Keratinocyte (primary cell): ENCODE data around the gene TNIP1. TPM values are rescaled to one million over a fixed set of nuclear protein-coding genes. Genes with fewer than 3 reads are reported as not detected.
A peak's percentile ranks its signal among the peaks of the same experiment; 100 is the strongest.

Experiments used
- DNase-seq: peaks from one replicate; pipeline ENCODE4 v3.0.0-alpha.2; 2011; ENCODE audit warnings: low read depth, missing footprints, low spot score
- FAIRE-seq: peaks from 2 replicates; lab custom pipeline; 2011; peaks lifted over from hg19 to GRCh38; lab: Jason Lieb, UNC
- H2AFZ ChIP-seq: 2 replicates; pipeline ENCODE4 v1.6.0; 2012; ENCODE audit warnings: low read length, control low read depth, inconsistent platforms; ENCODE audit not compliant: control insufficient read depth
- H3K27ac ChIP-seq: 2 replicates; pipeline ENCODE4 v1.5.1; 2011; ENCODE audit warnings: low read length; ENCODE audit not compliant: control insufficient read depth, insufficient read depth
- H3K27me3 ChIP-seq: 3 replicates; pipeline ENCODE4 v1.6.0; 2011; ENCODE audit warnings: low read length; ENCODE audit not compliant: control insufficient read depth, insufficient read depth; ENCODE audit errors: extremely low read depth
- H3K36me3 ChIP-seq, 2 experiments: 2 replicates in 1 of 2; 3 replicates in 1 of 2; pipeline ENCODE4 v1.5.1; 2011; ENCODE audit warnings: low read length in 2 of 2, mild to moderate bottlenecking in 1 of 2; ENCODE audit not compliant: control insufficient read depth in 2 of 2, insufficient read depth in 2 of 2; ENCODE audit errors: extremely low read depth in 1 of 2
- H3K4me1 ChIP-seq: 3 replicates; pipeline ENCODE4 v1.5.1; 2011; ENCODE audit warnings: low read length; ENCODE audit not compliant: control insufficient read depth, insufficient read depth; ENCODE audit errors: extremely low read depth
- H3K4me2 ChIP-seq: 3 replicates; pipeline ENCODE4 v1.6.0; 2011; ENCODE audit warnings: low read depth, low read length; ENCODE audit not compliant: control insufficient read depth, insufficient read depth; ENCODE audit errors: extremely low read depth
- H3K4me3 ChIP-seq, 3 experiments: fragments of 200-600 bp in 1 of 3; sonication (generic) in 1 of 3; 2 replicates in 2 of 3; 3 replicates in 1 of 3; pipeline ENCODE4 v1.5.1; 2011 to 2016; ENCODE audit warnings: low read length in 3 of 3, mild to moderate bottlenecking in 3 of 3, control low read depth in 2 of 3, inconsistent platforms in 1 of 3, low read depth in 1 of 3, mixed read lengths in 1 of 3, mixed run types in 1 of 3, moderate library complexity in 1 of 3; ENCODE audit not compliant: control insufficient read depth in 2 of 3, insufficient read depth in 2 of 3; ENCODE audit errors: extremely low read depth in 1 of 3
- H3K79me2 ChIP-seq: 2 replicates; pipeline ENCODE4 v1.6.0; 2012; ENCODE audit warnings: low read length; ENCODE audit not compliant: control insufficient read depth, insufficient read depth
- H3K9ac ChIP-seq: 3 replicates; pipeline ENCODE4 v1.6.0; 2011; ENCODE audit warnings: low read length; ENCODE audit not compliant: control insufficient read depth, insufficient read depth; ENCODE audit errors: extremely low read depth
- H3K9me1 ChIP-seq: 3 replicates; pipeline ENCODE4 v1.6.0; 2011; ENCODE audit warnings: low read length; ENCODE audit not compliant: control insufficient read depth, insufficient read depth; ENCODE audit errors: extremely low read depth
- H3K9me3 ChIP-seq: 2 replicates; pipeline ENCODE4 v1.5.1; 2012; ENCODE audit warnings: low read depth, low read length; ENCODE audit not compliant: control insufficient read depth
- H4K20me1 ChIP-seq: 3 replicates; pipeline ENCODE4 v1.6.0; 2011; ENCODE audit warnings: low read length; ENCODE audit not compliant: control insufficient read depth, insufficient read depth; ENCODE audit errors: extremely low read depth
- CTCF ChIP-seq, 3 experiments: IDR thresholded peaks in 1 of 3; conservative IDR thresholded peaks in 1 of 3; optimal IDR thresholded peaks in 1 of 3; 2 replicates in 2 of 3; 3 replicates in 1 of 3; pipeline versions ENCODE3 to v1.5.1; 2011; ENCODE audit warnings: low read length in 3 of 3, mild to moderate bottlenecking in 3 of 3, moderate library complexity in 2 of 3, control low read depth in 1 of 3, inconsistent platforms in 1 of 3; ENCODE audit not compliant: insufficient read depth in 2 of 3; ENCODE audit errors: extremely low read depth in 1 of 3
- EZH2 ChIP-seq: IDR thresholded peaks from one replicate; pipeline ENCODE4 v1.6.1; 2012; ENCODE audit warnings: inconsistent platforms, mild to moderate bottlenecking, low read length, moderate library complexity
- dilution Hi-C: fragments of 300-500 bp; cut with MboI; formaldehyde crosslinking; loops from one replicate; pipeline ENCODE4 v1.7.0; 2020; ENCODE audit warnings: low sequenced_read_pairs; ENCODE audit not compliant: extremely low pct_ligation_motif_present
- polyA plus RNA-seq, 5 experiments: library from polyadenylated mRNA; depleted of rRNA in 3 of 5; stranded (reverse) in 3 of 5; stranded (forward) in 1 of 5; unstranded in 1 of 5; fragments of >200 nt; gene quantifications; 1 replicate in 1 of 5; 2 replicates in 3 of 5; 3 replicates in 1 of 5; pipeline versions ENCODE4 v1.2.1 to v1.2.3, GENCODE V29; 2011 to 2012; ENCODE audit warnings: missing spikeins in 2 of 5, low read depth in 1 of 5, low replicate concordance in 1 of 5

TNIP1 gene
- polyA plus RNA-seq, 1 donor (not counting 4 experiments of a cell fraction or from before 2014, with no cell fraction given) = 47.9 TPM

DNA sequence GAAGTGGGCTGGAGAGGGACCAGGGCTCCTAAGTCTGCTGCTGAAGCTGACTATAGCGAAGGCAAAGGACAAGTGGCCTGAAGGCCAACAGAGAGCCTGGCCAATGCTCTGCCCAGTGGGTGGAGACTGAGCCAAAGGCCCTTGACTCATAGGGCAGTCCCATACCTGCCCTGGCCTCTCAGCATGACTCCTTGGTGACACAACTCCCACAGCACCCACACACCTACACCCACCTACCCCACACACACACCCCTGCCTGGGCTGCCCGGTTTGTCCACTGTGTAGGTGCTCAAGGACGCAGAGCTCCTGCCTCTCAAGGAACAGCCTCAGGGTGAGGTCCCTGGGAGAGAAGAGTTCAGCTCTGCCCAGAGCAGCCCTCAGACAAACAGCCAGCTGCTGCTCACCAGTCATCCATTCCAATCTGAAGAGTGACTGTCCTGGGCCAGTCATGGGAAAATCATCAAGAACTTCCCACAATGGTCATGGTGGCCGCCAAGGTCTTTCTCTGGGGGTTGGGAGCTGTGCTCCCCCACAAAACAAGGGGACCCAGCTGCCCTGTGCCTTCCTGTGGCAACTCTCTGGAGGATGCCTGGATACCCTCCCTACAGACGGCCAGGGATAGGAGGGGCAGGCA is 5.0 kb downstream of the TNIP1 start:
- DNase-seq (peak; percentile 81), FAIRE-seq (peak; percentile 9)
- Histone ChIP-seq H4K20me1 (no peaks in the 10 kb centered on the region), H2AFZ (no peak overlapping the region), H3K4me2 (peak overlapping the region; percentile 63), H3K9me3 (peaks cover 2% of the 10 kb centered on the region), H3K9ac (peak overlapping the region; percentile 61), H3K27ac (peak overlapping the region; percentile 82), H3K36me3 (peaks cover 17 to 20% of the 10 kb centered on the region in 2 experiments), H3K27me3 (no peaks in the 10 kb centered on the region), H3K79me2 (peaks cover 75% of the 10 kb centered on the region), H3K9me1 (peaks cover 2% of the 10 kb centered on the region), H3K4me3 (peak overlapping the region in 1 of 3 experiments; percentile 8), H3K4me1 (peaks cover 53% of the 10 kb centered on the region)
- TF ChIP-seq EZH2 (no peak), CTCF (optimal IDR thresholded peaks at IDR 0.05 in 1 of 3, IDR thresholded peaks at IDR 0.05 in 1 of 3, conservative IDR thresholded peaks at IDR 0.05 in 1 of 3; ENCODE audit: extremely low read depth in 1 of 3, insufficient read depth in 2 of 3, low read length in 3 of 3) (no peak)
- dilution Hi-C loops = no loop called here

- FAIRE-seq (no peak), DNase-seq (no peak)
- Histone ChIP-seq H3K4me3 (no peak overlapping the region), H3K4me2 (no peak overlapping the region), H3K79me2 (peaks cover 76% of the 10 kb centered on the region), H3K9me1 (peaks cover 2% of the 10 kb centered on the region), H3K9me3 (peaks cover 2% of the 10 kb centered on the region), H3K27ac (peak overlapping the region; percentile 37), H3K9ac (no peak overlapping the region), H3K4me1 (peaks cover 47% of the 10 kb centered on the region), H4K20me1 (no peaks in the 10 kb centered on the region), H3K27me3 (no peaks in the 10 kb centered on the region), H2AFZ (no peak overlapping the region), H3K36me3 (peaks cover 20 to 23% of the 10 kb centered on the region in 2 experiments)
- dilution Hi-C loops = no loop called here
- TF ChIP-seq CTCF (optimal IDR thresholded peaks at IDR 0.05 in 1 of 3, IDR thresholded peaks at IDR 0.05 in 1 of 3, conservative IDR thresholded peaks at IDR 0.05 in 1 of 3; ENCODE audit: extremely low read depth in 1 of 3, insufficient read depth in 2 of 3, low read length in 3 of 3) (no peak), EZH2 (no peak)
Observed at GRCh38 chr5:151074557-151074956, 6.3 kb downstream of the TNIP1 start.
